Gastrocnemius medialis (tissue), 4 donors: Measurements from ENCODE around the gene PIP4K2A. TPM values are rescaled to one million over a fixed set of nuclear protein-coding genes. Genes with fewer than 3 reads are reported as not detected.

Experiments used
- ATAC-seq, 2 donors: fragments of 150-250 bp; one replicate each; pipeline ENCODE4 v1.9.1; 2016
- DNase-seq, 2 donors: peaks; one replicate each; pipeline ENCODE4 v3.0.0-alpha.2; 2019
- H3K27ac ChIP-seq, 4 donors: fragments of 200-600 bp; sonication (generic); 1 replicate in 1 of 4; 2 replicates in 3 of 4; pipeline ENCODE4 v1.5.1; 2016 to 2018; ENCODE audit warnings: mild to moderate bottlenecking in 2 of 4, moderate library complexity in 1 of 4
- H3K27me3 ChIP-seq, 3 donors: fragments of 200-600 bp; sonication (generic) in 2 of 3; 1 replicate in 1 of 3; 2 replicates in 2 of 3; pipeline versions ENCODE4 v1.5.1 to v1.6.0; 2016 to 2019; ENCODE audit warnings: mild to moderate bottlenecking in 1 of 3, moderate library complexity in 1 of 3
- H3K36me3 ChIP-seq, 2 donors: fragments of 200-600 bp; sonication (generic) in 1 of 2; one replicate each; pipeline ENCODE4 v1.5.1; 2017 to 2018
- H3K4me1 ChIP-seq, 2 donors: fragments of 200-600 bp; sonication (generic) in 1 of 2; one replicate each; pipeline ENCODE4 v1.5.1; 2016 to 2017; ENCODE audit warnings: mild to moderate bottlenecking in 2 of 2
- H3K4me3 ChIP-seq, 4 donors: fragments of 200-600 bp; sonication (generic) in 3 of 4; 1 replicate in 1 of 4; 2 replicates in 3 of 4; pipeline ENCODE4 v1.5.1; 2016 to 2019; ENCODE audit warnings: mild to moderate bottlenecking in 2 of 4
- H3K9me3 ChIP-seq, 3 donors: fragments of 200-600 bp; sonication (generic) in 2 of 3; 1 replicate in 1 of 3; 2 replicates in 2 of 3; pipeline ENCODE4 v1.5.1; 2016 to 2019
- POLR2A ChIP-seq, 2 donors: fragments of 450-650 bp; IDR thresholded peaks; one replicate each; pipeline ENCODE4 v1.6.1; 2017; ENCODE audit warnings: antibody characterized with exemption in 2 of 2, mild to moderate bottlenecking in 2 of 2, moderate library complexity in 2 of 2
- in situ Hi-C, 4 donors: fragments of 200-750 bp; cut with MboI; loops; one replicate each; pipeline versions ENCODE4 v1.15.0 to v1.8.0; 2017; ENCODE audit warnings: low sequenced_read_pairs in 4 of 4
- intact Hi-C: fragments of 100-400 bp; cut with DNase I; formaldehyde crosslinking; loops from one replicate; pipeline ENCODE4 v1.15.1; 2023; ENCODE audit warnings: low total_unique reads
- total RNA-seq, 4 donors: library from RNA; depleted of rRNA; stranded (reverse); fragments of >200 nt; gene quantifications; one replicate each; pipeline versions ENCODE4 v1.1.0 to v1.2.3, GENCODE V29; 2016
- TF ChIP-seq, protein P1 (sequence below), 5 experiments: fragments of 450-650 bp in 3 of 5; fragments of 200-600 bp in 2 of 5; sonication (generic) in 2 of 5; IDR thresholded peaks in 4 of 5; conservative IDR thresholded peaks in 1 of 5; 1 replicate in 4 of 5; 2 replicates in 1 of 5; pipeline ENCODE4 v1.5.1; 2016 to 2019; ENCODE audit warnings: antibody characterized with exemption in 5 of 5, mild to moderate bottlenecking in 3 of 5, moderate library complexity in 3 of 5

PIP4K2A gene
- total RNA-seq, 4 donors from 2014 or later, result 3.9 to 7.5 (median 4.7) TPM

DNA sequence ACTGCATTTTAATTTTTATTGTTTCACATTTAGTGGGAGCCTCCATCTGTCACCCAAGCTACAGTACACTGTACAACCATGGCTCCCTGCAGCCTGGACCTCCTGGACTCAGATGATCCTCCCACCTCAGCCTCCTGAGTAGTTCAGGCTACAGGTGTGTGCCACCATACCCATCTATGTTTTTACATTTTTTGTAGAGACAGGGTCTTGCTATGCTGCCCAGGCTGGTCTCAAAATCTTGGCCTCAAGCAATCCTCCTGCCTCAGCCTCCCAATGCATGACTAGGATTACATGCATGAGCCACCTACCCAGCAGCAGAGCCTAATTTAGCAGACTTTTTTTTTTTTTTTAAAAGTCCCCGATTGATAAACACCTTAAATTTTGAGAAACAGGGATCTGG, 5.6 kb downstream of the PIP4K2A start:
- no peak for ATAC-seq
- Histone ChIP-seq H3K27ac (no peak overlapping the region), H3K4me3 (no peak overlapping the region), H3K36me3 (no peaks in the 10 kb centered on the region), H3K4me1 (peaks cover 0 to 14% of the 10 kb centered on the region in 2 donors), H3K27me3 (peaks cover 0 to 15% (median 9%) of the 10 kb centered on the region in 3 donors), H3K9me3 (no peaks in the 10 kb centered on the region)
- DNase-seq, result no peak
- intact Hi-C loops (no loop called here), in situ Hi-C loops (no loop called here)
- TF ChIP-seq, protein P1, sequence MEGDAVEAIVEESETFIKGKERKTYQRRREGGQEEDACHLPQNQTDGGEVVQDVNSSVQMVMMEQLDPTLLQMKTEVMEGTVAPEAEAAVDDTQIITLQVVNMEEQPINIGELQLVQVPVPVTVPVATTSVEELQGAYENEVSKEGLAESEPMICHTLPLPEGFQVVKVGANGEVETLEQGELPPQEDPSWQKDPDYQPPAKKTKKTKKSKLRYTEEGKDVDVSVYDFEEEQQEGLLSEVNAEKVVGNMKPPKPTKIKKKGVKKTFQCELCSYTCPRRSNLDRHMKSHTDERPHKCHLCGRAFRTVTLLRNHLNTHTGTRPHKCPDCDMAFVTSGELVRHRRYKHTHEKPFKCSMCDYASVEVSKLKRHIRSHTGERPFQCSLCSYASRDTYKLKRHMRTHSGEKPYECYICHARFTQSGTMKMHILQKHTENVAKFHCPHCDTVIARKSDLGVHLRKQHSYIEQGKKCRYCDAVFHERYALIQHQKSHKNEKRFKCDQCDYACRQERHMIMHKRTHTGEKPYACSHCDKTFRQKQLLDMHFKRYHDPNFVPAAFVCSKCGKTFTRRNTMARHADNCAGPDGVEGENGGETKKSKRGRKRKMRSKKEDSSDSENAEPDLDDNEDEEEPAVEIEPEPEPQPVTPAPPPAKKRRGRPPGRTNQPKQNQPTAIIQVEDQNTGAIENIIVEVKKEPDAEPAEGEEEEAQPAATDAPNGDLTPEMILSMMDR (IDR thresholded peaks at IDR 0.05 in 4 of 5, conservative IDR thresholded peaks at IDR 0.05 in 1 of 5), result no peak
- no peak for TF ChIP-seq POLR2A (IDR thresholded peaks at IDR 0.05)

DNA sequence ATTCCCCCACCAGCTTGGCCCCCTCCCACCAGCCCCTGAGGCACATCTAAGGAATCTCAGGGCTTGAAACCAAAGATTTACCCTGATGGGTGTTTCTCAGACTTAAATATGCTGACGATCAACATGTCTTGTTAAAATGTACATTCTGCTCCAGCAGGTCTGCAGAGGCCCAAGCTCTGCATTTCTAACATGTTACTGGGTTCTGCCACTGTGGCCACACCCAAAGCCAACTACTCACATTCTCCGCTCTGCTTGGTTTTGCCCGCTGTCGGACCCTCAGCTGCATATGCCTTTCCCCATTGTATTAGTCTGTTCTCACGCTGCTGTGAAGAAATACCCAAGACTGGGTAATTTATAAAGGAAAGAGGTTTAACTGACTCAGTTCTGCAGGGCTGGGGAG, 8.9 kb downstream of the PIP4K2A start:
- no peaks in the 10 kb centered on the region for H3K9me3 ChIP-seq

DNA sequence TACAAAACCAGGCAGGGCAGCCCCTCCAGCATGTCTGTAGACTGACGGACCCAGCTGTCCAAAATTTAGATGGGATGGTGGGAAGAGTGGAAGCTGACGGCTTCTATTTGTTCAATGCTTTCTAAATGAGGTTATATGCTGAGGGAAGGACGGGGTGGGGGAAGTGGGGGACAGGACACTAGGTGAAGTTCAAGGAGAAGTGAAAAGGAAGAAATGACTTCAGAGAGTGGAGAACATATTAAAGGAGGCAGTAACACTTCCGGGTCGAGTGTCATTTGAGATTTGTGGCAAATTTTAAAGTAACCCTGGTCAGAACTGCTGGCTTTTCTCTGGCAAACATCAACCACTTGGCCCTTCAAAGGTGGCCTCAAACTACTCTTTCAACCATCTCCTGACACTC, 9.4 kb downstream of the PIP4K2A start:
- intact Hi-C loops (no loop called here), in situ Hi-C loops (no loop called here)
- H3K9me3 ChIP-seq, result no peaks in the 10 kb centered on the region
- no peak overlapping the region for H3K4me3 ChIP-seq
- ATAC-seq (no peak), DNase-seq (no peak)
- no peak overlapping the region for H3K27ac ChIP-seq
- H3K36me3 ChIP-seq, result no peaks in the 10 kb centered on the region
- no peaks in the 10 kb centered on the region for H3K4me1 ChIP-seq
- no peaks in the 10 kb centered on the region for H3K27me3 ChIP-seq
- TF ChIP-seq, protein P1 (IDR thresholded peaks at IDR 0.05 in 4 of 5, conservative IDR thresholded peaks at IDR 0.05 in 1 of 5), result no peak
- TF ChIP-seq POLR2A (IDR thresholded peaks at IDR 0.05), result no peak

More for the DNA sequence above, 8.9 kb downstream of the PIP4K2A start:
- no peak overlapping the region for H3K4me3 ChIP-seq
- no peak for ATAC-seq
- H3K36me3 ChIP-seq, result no peaks in the 10 kb centered on the region
- in situ Hi-C loops (no loop called here), intact Hi-C loops (no loop called here)
- no peak for DNase-seq
- no peaks in the 10 kb centered on the region for H3K4me1 ChIP-seq
- peaks cover 0 to 5% (median 0%) of the 10 kb centered on the region in 3 donors for H3K27me3 ChIP-seq
- TF ChIP-seq, protein P1 (IDR thresholded peaks at IDR 0.05 in 4 of 5, conservative IDR thresholded peaks at IDR 0.05 in 1 of 5), result no peak
- TF ChIP-seq POLR2A (IDR thresholded peaks at IDR 0.05), result no peak
- no peak overlapping the region for H3K27ac ChIP-seq

DNA sequence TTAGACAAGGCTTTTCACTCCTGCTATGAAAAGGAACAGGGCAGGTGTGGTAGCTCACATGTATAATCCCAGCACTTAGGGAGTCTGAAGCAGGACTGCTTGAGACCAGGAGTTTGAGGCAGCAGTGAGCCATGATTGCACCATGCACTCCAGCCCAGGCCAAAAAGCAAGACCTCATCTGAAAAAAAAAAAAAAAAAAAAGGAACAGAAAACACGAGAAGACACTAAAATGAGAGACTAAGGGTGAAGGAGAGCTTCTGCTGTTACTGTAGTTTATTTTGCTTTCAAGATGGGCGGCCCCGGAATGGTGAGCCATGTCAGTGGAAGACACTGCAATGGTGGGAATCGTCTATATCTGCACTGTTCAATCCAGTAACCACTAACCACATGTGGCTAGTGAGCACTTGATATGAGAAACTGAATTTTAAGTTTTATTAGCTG, 9.9 kb downstream of the PIP4K2A start:
- no peak for ATAC-seq
- in situ Hi-C loops, result no loop called here
- H3K9me3 ChIP-seq, result no peaks in the 10 kb centered on the region
- no peaks in the 10 kb centered on the region for H3K27me3 ChIP-seq
- TF ChIP-seq POLR2A (IDR thresholded peaks at IDR 0.05), result no peak
- TF ChIP-seq, protein P1 (IDR thresholded peaks at IDR 0.05 in 4 of 5, conservative IDR thresholded peaks at IDR 0.05 in 1 of 5), result no peak
- no peak overlapping the region for H3K4me3 ChIP-seq
- intact Hi-C loops, result no loop called here
- no peaks in the 10 kb centered on the region for H3K36me3 ChIP-seq
- H3K4me1 ChIP-seq, result no peaks in the 10 kb centered on the region
- DNase-seq, result no peak
- no peak overlapping the region for H3K27ac ChIP-seq

DNA sequence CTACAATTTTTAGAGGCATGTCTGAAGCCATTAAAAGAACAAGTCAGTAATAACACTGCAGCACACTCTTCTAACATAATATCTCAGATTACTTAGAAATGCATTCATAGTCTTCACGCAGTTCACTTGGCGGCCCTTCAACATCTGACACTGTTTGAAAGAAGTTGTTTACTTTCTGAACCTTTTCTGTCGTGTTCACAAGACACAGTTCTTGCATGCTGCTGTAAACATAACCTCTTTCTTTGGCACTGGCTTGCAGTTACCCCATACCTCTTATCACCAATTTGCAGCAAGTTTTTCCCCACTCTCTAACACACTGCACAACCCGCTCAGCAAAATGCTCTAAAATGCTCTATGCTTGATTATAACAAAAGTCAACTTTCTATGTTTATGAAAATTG, 12.0 kb downstream of the PIP4K2A start:
- Histone ChIP-seq H3K4me3 (no peak overlapping the region), H3K27me3 (no peaks in the 10 kb centered on the region), H3K27ac (no peak overlapping the region), H3K9me3 (no peaks in the 10 kb centered on the region), H3K36me3 (no peaks in the 10 kb centered on the region), H3K4me1 (no peaks in the 10 kb centered on the region)
- ATAC-seq (no peak), DNase-seq (no peak)
- intact Hi-C loops, result no loop called here
- TF ChIP-seq POLR2A (IDR thresholded peaks at IDR 0.05), result no peak
- TF ChIP-seq, protein P1 (IDR thresholded peaks at IDR 0.05 in 4 of 5, conservative IDR thresholded peaks at IDR 0.05 in 1 of 5), result no peak
- in situ Hi-C loops, result no loop called here
